HG03139 (cell line): ENCODE measurements around the gene PSMF1.

ENCODE experiments used
- ATAC-seq: cut with Tn5 transposase; IDR thresholded peaks from one replicate; pipeline ENCODE4 v1.9.1; 2021; ENCODE audit not compliant: unreplicated experiment

PSMF1 gene

DNA sequence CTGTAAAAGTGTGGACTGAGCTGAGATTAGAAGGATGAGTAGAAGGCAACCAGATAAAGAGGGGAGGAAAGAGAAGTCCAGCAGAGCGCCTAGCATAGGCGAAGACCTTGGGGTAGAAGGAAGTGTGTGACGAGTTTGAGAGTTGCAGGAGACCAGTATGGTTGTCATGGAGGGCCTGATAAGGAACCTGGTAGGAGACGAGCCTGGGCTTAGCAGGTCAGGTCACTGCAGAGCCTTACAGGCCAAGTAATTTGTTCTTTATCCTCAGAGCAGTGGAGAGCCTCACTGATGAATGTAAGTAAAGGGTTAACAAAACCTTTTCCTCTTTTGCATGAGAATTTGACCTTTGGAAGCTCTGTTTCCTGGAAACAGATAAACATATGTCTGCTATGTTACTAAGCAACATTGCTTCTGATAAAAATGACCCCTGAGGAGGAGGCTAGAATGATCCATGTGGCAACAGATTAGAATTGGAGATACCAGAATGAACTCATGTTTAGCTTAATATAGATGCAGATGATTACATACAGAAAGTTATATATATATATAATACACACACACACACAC lies 69.3 kb downstream of the PSMF1 start:
- no peak for ATAC-seq

GRCh38 chr20:1188347-1188746 lies 69.9 kb downstream of the PSMF1 start:
- no peak for ATAC-seq

DNA sequence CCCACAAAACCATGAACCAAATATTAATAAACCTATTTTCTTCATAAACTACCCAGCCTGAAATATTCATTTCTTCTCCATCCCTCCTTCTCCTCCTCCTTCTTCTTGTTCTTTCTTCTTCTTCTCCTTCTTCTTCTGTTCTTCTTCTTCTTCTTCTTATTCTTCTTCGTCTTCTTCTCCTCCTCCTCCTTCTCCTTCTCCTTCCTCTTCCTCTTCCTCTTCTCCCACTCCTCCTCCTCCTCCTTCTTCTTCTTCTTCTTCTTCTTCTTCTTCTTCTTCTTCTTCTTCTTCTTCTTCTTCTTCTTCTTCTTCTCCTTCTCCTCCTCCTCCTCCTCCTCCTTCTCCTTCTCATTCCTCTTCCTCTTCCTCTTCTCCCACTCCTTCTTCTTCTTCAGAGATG lies 71.4 kb downstream of the PSMF1 start:
- no peak for ATAC-seq

- no peak for ATAC-seq
Observed at GRCh38 chr20:1190847-1191246, 72.4 kb downstream of the PSMF1 start.

DNA sequence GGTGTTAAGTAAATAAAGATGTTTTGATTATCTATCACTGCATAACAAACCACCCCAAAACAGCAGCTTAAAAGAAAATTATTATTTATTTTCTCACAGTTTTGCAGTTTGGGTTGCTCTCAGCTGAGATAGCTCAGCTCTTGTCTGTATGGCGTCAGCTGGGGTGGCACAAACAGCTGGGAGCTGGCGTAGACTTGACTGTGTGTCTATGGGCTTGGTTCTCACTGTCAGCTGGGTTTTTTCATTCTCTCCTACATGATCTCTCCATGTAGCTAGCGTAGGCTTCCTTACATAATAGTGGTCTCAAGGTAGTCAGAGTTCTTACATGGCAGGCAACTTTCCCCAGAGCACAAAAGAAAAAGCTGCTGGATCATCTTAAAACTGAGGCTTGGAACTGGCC lies 72.9 kb downstream of the PSMF1 start:
- ATAC-seq, result no peak

GRCh38 chr20:1195226-1195625 lies 76.8 kb downstream of the PSMF1 start:
- no peak for ATAC-seq

- no peak for ATAC-seq
Observed at GRCh38 chr20:1196634-1197033, 78.2 kb downstream of the PSMF1 start.

- no peak for ATAC-seq
Observed at GRCh38 chr20:1197801-1198200, 79.4 kb downstream of the PSMF1 start.

- no peak for ATAC-seq
Observed at GRCh38 chr20:1198751-1199150, 80.3 kb downstream of the PSMF1 start.

DNA sequence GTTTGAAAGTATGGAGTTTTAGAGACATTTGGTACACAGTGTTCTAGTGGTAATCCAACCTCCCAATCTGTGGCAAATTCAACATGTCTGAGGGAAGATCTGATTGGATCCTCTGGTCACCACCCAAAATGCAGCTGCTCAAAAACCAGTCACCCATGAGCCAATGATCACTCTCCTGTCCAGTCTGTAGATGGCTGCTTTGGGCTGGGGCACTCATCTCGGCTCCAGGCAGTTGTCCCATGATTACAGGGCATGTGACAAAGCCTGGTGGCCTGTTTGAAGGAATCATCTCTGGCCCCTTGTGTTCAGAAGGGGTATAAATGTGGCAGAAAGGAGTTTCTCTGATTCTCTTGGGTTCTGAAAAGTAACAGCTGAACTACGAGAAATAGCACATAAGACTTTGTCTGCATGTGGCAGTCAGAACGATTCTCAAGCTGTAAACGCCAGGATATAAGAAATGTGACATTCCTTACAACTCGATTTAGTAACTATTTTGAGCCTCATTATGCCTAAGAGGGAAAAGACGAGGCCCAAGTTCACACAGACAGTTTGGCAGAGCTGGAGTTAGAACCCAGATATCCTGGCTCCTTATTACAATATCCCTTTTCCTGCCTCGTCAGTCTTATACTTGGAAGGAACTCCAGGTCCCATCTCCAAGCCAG lies 80.9 kb downstream of the PSMF1 start:
- ATAC-seq, result no peak

- ATAC-seq, result no peak
Observed at GRCh38 chr20:1199964-1200363, 81.6 kb downstream of the PSMF1 start.

GRCh38 chr20:1202762-1203504 lies 84.5 kb downstream of the PSMF1 start, which contains the start of gene C20orf202:
Gene C20orf202, plus strand, starts transcription at chr20:1203454. Its CDS starts 132 bp downstream, at chr20:1203586.
- ATAC-seq, result no peak

- no peak for ATAC-seq
Observed at GRCh38 chr20:1203630-1204029, 85.2 kb downstream of the PSMF1 start.

GRCh38 chr20:1204113-1204512 lies 85.7 kb downstream of the PSMF1 start:
- no peak for ATAC-seq

- ATAC-seq, result no peak
Observed at GRCh38 chr20:1204576-1204975, 86.2 kb downstream of the PSMF1 start.

DNA sequence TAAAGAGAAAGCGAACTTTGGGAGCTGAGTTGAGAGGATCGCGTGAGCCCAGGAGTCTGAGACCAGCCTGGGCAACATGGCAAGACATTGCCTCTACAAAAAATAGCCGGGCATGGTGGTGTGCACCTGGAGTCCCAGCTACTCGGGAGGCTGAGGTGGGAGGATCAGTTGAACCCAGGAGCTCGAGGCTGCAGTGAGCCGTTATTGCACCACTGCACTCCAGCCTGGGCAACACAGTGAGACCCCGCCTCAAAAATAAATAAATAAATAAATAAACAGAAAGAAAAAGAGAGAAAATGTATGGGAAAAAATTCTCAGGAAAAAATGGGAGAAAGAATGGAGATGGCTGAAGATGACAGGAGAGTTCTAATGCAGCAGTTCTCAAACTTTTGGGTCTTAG lies 87.4 kb downstream of the PSMF1 start:
- ATAC-seq, result no peak

GRCh38 chr20:1206366-1207148 lies 88.2 kb downstream of the PSMF1 start:
- no peak for ATAC-seq

DNA sequence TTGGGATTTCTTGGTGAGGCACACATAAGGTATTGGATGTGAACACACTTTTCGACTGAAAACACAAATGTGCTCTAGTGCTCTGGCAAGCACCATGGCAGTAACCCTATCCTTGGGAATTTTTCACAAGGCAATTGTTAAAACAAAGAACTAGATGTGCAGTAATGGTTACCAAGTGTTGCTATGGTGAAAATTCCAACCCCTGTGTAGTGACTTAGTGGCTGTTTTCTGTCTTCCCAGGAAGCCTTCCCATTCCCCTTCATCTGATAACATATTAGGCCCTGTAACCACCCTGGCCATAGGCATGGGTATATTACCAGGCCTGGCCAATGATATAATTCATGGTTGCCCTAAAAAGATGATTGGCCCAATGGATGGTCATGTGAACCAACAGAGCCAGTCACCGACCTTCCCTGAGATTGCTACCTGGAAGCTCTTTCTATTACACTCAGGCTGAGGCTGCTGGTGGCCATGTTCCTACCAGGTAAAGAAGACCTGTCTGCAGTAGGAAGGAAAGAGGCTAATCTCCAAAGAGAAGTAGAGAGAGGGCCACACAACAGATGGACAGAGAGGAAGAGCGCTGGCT lies 89.0 kb downstream of the PSMF1 start:
- no peak for ATAC-seq

DNA sequence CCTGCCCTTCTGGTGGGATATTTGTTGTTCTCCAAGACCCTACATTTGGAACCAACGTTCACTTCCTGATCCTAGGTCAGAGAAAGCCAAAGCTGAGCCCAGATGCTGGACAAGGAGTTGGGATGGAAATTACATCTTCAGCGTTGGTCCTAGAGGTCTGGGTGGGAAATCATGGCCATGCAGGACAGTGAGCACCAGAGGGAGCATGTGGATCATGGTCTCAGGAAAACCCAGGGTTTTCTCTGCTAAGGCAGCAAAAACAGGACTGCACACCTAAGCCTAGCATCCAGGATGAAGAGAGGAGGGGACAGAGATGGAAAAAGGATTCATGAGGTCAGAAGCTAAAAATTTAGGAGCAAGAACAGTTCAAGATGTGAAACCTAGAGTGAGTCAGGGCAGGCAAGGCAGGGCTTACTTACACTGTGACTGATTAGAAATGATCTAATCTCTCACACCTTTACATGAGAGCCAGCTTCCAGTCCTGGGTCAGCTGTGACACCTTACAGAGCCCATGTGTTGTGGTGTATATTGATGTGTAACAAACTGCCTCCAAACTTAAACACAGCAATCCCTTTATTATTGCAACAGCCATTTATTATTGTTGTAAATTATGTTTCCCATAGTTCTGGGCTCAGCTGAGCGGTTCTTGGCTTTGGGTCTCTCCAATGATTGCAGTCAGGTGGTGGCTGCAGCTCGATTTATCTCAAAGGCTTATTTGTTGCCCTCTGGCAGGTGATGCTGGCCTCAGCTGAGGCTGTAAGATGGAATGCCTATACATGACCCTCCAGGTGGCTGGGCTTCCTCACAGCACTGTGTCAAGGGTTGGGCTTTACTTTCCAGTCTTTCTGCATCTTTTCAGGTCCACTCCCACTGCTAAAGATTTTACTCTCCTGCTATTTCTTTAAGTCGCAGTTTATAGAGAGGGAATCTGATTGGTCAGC lies 91.3 kb downstream of the PSMF1 start:
- ATAC-seq, result no peak

DNA sequence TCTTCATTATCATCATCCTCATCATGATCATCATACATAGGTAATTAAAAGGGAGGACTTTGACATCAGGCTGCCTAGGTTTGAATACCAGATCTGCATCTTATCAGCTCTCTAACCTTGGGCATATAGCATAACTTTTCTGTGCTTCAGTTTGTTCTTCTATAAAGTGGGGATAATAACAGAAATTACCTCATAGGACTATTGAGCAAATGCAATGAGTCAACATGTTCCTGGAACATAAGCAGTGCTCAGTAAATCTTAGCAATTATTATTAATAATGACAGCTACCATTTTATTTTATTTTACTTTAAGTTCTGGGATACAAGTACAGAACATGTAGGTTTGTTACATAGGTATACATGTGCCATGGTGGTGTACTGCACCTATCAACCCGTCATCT lies 92.1 kb downstream of the PSMF1 start:
- no peak for ATAC-seq
